HG03103 (cell line): ENCODE results near the gene FAM219A.
A peak's percentile ranks its signal among the peaks of the same experiment; 100 is the strongest.

Source experiments
- ATAC-seq: cut with Tn5 transposase; IDR thresholded peaks from one replicate; pipeline ENCODE4 v1.9.1; 2021; ENCODE audit warnings: low read depth; ENCODE audit not compliant: unreplicated experiment

The FAM219A gene, protein sequence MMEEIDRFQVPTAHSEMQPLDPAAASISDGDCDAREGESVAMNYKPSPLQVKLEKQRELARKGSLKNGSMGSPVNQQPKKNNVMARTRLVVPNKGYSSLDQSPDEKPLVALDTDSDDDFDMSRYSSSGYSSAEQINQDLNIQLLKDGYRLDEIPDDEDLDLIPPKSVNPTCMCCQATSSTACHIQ

DNA sequence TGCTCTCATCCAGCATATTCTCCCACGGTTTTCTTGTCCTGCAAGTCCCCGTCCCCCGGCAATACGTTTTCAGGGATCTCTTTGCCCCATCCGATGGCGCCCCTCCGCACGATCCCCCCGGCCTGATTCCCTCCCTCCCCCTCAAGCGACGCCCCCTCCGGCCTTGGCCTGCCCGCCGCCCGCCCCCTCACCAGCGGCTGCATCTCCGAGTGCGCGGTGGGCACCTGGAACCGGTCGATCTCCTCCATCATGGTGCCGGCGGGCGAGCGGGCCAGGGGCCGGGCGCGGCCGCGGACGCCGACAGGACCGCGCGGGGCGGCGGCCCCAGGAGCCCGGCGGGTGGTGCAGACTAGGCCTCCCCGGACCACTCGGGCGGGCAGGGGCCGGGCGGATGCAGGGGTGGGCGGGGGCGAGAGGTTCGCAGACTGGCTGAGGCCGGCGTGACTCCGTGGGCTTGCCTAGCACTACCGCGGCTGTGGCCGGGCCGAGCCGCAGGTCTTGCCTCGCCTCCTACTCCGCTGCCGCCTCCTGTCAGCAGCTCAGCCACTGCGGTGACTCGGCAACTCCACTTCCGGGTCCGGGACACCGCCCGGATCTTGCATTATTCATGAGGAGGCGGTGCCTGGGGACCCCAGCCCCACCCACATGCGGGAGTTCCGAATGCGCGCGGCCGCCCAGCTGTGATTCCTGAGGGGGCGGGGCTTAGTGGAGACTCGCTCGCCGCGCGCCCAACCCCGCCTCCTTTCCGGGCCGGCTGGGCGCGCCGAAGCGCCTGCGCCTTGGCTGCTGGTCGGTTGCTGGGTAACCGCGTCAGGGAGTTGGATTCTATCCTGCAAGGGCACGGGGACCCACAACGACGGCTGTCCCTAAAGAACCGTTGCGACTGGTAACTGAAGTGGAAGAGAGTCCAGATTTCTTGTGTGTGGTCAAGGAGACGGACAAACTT lies at the start of gene FAM219A, which contains the start of gene DNAI1:
TSS of gene FAM219A (minus strand) at position 558 of the 946 bp plus-strand sequence. CDS start at position 251, 307 bp downstream.
TSS of gene DNAI1 (plus strand) at position 793 of the 946 bp plus-strand sequence. CDS start 201 bp downstream, outside the sequence.
- peak; percentile 98 for ATAC-seq

DNA sequence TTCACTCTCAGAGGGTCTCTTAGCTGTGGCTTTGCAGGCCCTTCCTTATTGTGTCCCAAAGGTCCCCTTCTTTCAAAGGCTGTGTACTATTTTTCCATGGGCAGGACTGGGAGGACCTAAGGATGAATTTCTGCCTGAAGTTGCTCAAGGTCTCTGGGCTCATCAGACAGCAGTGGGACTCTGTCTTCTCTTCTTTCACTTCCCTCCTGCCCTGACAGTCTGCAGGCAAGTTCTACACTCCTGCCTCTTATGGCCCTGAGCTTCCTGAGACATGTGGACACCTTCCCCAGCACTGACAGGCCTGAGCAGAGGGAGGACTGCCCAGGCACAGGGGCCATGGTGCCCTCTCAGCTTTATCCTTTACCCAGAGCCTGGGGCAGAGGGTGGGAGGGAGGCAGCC lies 49.6 kb upstream of the FAM219A start:
- no peak for ATAC-seq

DNA sequence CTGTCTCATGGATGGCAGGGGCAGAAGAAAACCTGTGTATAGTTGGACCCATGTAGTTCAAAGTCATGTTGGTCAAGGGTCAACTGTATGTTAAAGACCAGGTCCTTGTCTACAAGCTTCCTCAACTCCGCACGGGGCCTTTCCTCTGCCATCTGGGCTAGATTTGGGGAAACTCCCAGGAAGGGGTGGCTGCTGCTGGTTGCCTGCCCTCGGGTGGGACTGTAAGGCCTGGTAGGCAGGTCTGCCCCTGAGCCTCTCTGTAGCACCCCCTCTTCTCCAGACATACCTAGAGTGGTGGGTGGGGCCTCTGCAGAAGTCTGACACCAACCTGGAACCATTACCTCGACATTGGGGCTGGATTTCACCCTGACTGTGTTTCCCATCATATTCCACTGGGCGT lies 49.2 kb upstream of the FAM219A start:
- no peak for ATAC-seq

DNA sequence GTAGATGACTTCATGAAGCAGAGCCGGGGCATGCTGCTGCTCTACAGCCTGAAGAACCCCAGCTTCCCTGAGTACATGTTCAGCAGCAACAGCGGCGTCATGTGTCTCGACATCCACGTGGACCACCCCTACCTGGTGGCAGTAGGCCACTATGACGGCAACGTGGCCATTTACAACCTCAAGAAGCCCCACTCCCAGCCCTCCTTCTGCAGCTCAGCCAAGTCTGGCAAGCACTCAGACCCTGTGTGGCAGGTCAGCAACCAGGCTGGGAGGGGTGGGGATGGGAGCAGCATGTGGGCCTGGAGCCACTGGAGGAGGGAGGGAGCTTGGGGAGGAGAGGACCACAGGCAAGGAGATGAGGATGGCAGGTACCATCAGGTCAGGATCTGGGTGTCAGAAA lies 48.3 kb upstream of the FAM219A start:
- ATAC-seq, result no peak

DNA sequence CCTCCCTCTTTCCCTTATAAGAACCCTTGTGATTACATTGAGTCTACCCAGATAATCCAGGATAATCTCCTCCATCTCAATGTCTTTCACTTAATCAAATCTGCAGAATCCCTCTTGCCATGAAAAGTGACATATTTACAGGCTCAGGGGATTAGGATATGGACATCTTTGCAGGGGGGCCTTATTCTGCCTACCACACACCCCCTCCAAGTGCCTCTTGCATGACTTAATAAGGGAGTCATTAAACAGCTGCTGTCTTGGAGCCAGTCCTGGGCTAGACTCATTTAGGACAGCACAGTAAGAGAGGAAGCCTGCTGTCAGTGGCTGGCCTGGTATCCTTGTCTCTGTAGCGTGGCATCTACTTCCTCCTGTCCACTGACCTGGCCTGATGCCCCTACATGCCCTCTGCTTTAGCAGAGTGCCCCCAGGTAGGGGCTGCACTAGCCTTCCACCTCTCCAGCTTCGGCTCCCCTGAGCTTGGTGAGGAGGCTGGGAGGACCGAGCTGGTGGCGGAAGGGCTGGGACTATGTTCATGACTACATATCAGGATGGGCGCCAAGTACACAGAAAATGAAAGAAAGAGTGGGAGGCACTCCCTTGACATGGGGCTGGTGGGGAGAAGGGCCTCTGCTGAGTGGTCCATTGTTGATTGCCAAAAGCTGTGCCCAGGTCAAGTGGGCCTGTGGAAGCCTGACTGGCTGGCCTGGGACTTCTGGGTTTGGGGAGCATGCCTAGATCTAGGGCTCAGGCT lies 47.2 kb upstream of the FAM219A start:
- no peak for ATAC-seq

DNA sequence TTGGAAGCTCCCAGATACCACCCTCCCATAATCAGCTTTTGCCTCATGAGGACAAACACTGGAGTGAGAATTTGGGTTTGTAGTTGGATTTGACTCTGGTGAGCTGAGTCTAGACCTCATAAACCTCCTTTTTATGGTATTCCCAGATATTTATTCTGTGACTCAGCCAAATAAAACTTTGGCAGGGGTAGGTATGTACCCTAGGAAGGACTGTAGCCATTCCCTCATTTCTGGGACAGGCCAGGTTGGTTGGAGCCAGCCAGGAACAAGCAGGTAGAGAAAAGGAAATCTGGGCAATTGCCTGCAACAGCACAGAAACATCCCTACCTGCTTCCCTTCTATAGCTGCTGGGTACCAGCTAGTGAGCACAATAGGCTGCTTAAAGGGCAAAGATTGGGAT lies 45.0 kb upstream of the FAM219A start:
- no peak for ATAC-seq

DNA sequence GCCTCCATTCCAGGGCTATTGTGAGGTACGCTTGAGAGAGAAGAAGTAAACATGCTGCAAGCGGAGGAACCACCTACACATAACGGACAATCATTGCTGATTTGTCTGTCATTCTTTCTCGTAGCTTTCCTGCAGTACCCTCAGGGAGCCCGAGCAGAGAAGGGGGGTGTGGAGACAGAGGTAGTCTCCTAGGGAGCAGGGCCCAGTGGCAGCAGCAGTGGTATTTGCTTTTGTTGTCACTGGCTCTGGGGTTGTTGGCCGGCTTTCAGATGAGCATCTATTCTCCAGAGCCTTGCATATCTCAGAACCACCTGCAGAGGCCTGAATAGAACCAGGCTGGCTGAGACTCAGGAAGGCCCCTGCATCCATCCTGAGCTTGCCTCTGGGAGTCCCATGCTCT lies 44.5 kb upstream of the FAM219A start:
- ATAC-seq, result no peak

DNA sequence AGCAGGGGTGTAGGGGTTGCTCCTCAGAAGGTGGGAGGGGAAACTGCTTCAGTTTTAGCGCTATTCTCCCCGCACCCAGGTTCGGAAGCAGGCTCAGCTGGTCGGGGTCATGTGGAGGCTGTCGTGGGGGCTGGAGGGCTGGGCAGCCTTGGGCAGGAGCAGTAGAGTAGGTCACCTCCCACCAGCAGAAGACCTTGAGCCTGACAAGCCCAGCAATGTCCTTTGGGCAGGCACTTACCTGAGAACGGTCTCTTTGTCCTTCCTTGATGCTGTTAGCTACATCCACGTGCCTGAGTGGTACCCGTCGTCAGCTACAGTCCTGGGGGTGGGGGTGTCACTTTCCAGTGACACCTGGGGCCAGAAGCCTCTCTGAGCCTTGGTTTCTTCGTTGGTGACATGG lies 44.1 kb upstream of the FAM219A start:
- ATAC-seq, result no peak

DNA sequence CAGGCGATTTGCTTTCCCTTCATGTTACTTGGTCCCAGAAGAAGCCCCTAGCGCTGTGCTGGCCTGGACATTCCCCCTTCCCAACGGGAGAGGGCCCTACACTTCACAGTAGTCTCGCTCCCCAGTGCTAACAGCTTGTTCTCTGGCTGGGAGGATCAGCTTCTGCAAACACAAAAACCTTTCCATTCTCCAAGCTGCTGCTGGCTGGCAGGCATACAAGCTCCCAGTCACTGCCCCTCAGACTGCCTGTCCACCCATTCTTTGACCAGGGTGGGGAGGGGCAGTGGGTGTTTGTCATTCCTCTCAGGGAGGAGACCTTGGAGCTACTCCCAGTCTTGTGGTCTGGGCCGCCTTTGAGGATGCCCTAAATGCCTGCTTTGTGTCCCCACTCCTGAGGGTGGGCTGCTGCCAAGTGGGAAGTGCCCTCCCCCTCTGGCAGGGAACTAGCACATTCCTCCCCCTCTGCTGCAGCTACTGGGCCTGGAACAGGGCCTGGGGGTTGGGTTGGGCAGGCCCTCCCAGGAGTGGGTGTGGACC lies 43.6 kb upstream of the FAM219A start:
- ATAC-seq, result no peak

DNA sequence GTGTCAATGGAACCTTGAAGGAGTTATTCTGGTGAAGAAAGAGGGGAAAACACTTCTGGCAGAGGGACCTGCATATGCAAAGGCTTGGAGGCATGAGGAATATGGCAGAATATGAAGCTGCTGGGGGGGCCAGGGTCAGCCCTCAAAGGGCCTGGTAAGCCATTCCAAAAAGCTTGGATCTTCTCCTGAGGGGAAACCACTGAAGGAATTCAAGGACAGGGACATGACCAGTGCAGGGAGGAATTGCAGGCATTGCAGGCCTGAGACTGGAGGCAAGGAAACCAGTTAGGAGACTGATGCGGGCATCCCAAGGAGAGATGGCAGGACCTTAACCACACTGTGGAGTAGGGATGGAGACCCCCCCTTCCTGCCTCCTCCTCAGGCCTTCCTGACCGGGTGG lies 43.0 kb upstream of the FAM219A start:
- ATAC-seq, result no peak

DNA sequence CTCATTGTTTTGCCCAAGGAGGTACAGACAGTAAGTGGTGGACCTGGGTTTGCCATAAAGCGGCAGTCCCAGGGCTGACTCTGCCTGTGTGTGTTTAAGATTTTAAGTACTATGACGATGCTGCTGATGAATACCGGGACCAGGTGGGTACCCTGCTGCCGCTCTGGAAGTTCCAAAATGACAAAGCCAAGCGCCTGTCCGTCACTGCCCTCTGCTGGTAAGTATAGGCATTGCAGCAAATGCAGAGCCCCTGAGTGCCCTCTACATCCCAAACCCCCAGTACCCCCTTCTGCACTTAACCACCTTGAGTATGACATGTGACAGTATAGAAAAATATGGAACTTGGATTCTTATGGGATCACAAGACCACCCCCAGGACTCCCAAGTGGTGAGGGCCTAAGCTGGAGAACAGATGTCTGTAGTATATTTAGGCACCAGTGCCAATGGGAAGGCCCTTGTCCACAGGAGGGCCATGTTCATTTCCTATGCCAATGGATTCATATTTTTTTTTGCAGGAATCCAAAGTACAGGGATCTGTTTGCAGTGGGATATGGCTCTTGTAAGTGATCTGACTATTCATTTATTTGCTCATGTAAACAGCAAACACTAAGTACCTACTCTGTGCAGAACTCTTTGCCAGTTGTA lies 42.4 kb upstream of the FAM219A start:
- ATAC-seq, result no peak

DNA sequence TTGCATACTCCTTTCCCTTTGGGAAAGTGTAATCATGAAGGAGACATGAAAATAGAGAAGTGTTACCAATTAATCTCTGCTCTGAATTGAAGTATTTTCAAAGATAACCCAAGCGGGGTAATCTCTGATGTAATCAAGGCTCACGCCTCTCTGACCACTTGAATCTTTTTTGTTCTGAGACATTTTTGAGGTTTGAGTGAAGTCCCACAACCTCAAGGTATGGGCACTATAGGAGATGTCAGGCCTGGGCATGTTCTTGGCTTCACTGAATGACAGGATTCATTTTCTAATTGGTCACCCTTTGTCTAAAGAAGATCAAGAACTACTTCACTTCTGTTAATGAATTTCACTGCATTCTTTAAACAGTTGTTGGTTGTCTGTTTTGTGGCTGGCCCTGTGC lies 40.7 kb upstream of the FAM219A start:
- no peak for ATAC-seq

DNA sequence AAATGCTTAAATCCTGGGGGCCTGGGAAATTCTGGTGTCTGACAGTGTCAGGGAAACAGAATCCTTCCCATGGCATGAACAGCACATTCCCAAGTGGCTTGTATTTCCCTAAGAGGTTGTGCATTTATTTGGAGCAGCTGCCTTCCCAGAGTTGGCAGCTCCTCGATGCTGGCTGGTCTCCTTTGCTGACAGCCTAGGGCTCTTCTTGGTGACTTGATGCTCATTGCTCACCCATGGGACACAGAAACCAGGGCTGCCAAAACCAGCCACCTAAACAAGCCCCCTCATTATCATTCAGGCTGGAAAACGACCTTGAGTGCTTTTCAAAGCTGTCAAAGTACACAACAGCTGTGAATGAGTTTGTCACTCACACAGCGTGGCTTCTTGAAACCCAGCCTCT lies 40.2 kb upstream of the FAM219A start:
- ATAC-seq, result no peak

DNA sequence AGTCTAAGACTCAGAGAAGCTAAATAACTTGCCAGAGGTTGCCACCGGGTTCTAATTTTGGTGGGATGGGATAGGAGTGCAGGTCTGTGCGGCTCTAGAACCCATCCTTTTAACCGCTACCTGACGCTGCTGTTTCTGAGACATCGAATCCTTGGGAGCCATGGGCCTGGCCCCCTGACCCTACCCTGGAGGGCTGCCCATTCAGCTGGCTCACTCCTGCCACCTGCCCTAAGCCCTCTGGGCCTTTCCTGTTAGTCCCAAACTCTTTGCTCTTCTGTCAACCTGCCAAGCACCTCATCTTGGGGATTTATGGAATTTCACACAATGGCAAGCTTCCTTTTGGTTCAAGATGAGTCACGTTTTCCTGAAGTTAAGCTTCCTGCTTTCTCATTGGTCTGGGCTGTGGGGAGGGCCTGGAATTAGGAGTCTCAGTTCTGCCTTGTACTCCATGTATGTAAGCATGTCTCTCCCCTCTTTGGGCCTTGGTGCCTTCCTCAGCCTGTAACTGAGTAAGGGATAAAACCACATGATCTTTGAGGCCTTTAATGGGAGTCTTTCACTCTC lies 37.9 kb upstream of the FAM219A start:
- no peak for ATAC-seq

DNA sequence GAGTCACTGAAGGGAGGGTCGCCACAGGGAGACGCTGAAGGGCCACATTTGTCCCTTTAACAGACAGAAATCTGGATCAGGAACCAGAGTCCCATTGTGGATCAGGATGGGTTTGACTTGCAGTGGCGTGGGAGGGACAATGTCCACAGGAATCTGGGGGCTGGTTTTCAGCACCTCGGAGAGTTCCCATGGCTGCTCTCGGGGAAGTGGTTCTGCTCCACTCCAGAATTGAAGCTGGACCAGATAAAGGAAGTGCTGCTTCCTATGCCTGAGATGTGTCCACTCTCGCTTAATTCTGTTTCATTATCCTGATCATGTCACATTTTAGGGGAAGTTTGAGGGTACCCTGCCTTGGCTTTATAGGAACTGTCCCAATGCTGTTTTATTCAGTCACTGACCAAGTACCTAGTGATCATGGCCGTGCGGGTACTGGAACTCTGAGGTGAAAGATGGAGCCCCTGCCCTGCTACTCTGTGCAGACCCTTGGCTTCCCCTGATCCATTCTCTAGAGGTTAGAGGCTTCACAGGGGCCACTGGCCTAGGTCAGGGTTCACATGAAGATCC lies 35.7 kb upstream of the FAM219A start:
- no peak for ATAC-seq

DNA sequence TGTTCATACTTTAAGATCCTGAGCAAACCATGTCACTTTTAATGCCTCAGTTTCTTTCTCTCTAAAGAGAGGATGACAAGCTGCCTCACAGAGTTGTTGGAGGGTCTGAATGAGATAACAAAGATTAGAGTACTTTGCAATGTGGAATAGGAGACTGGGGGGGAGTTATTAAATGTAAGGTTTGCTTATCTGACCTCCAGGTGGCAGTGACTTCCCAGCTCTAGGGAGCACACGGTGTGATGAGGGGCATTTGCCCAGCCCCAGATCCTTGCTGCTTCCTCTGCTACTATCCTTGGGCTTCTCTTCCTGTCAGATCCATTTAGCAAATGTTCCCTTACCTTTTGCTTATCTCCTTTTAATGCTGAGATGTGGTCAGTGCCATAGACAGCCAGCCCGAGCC lies 33.7 kb upstream of the FAM219A start:
- no peak for ATAC-seq

DNA sequence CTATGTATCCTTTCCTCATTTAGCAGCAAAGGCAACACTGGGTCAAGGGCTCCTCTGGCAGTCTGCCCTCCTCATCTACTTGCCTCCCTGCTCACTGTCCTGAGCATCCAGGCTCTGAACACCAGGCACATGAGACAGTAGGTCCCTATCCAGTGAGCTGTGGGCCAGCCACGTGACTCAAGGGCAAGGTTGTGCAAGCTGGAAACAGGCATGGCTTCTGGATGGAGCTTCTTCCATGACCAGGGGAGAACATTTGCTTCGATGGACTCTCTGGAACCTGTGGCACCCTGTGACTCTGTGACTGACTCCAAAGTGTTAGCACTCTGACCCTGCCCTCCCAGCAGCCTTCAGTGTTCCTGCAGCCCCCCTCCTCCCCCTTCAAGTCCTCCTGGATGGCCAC lies 33.2 kb upstream of the FAM219A start:
- ATAC-seq, result no peak

DNA sequence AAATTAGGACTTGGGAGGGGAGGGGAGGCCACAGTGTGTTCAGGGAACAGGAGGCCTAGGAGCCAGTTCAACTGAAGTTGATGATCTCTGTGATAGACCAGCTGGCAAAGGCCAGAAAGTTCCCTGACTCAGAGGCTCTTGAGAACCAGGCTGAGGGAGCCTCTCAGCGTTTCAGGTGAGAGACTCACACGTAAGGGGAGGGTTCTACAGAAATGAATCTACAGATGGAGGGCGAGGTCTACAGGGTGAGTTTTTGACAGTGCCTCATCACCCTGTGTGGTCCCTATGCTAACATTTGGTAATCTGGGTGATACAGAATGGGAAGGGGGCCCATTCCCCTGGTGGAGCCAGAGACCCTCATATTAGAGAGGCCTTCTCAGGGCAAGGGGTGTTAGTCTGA lies 32.4 kb upstream of the FAM219A start:
- no peak for ATAC-seq

DNA sequence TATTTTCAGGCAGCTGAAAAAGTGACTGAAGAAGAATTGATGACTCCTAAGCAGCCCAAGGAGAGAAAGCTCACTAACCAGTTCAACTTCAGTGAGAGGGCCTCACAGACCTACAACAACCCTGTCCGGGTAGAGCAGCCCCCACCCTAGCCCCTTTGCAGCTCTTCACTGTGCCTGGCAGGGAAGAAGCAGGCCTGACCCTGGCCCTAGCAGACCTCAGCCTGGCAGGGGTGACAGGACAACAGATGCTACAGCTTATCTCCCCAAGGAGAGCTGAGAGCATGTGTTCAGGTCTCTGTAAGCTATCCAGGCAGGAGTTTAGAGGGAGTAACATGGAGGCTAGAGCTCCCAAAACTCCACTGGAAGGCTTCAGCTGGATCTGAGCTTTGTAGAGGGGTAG lies 32.0 kb upstream of the FAM219A start:
- ATAC-seq, result no peak

DNA sequence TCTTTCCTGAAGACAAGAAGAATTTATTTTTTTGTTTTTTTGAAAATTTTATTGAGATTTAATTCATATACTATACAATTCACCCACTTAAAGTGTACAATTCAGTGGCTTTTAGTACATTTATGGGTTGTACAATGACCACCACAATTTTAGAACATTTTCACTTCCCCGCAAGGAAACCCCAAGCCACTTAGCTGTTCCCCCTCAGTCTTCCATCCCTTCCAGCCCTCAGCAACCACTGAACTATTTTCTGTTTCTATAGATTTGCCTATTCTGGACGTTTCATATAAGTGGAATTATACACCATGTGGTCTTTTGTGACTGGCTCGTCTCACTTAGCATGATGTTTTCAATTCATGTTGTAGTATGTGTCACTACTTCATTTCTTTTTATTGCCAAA lies 28.2 kb upstream of the FAM219A start:
- ATAC-seq, result no peak
